Measurements from ENCODE around the gene SLC35G4.
A peak's percentile ranks its signal among the peaks of the same experiment; 100 is the strongest.

The SLC35G4 gene

GRCh38 chr18:11654736-11655605 lies 45.6 kb downstream of the SLC35G4 start:
- no peak for TF ChIP-seq POLR2A (IDR thresholded peaks at IDR 0.05; ENCODE audit: low read length)
- TF ChIP-seq GATA1 (IDR thresholded peaks at IDR 0.05; ENCODE audit: low read depth, low read length) = no peak
- peak; percentile 40 to 70 for DNase-seq

- no peak for TF ChIP-seq GATA1 (IDR thresholded peaks at IDR 0.05; ENCODE audit: low read depth, low read length)
- TF ChIP-seq POLR2A (IDR thresholded peaks at IDR 0.05; ENCODE audit: low read length) = no peak
- no peak for DNase-seq
Measured at GRCh38 chr18:11655606-11655932, 46.2 kb downstream of the SLC35G4 start.

GRCh38 chr18:11657152-11657551 lies 47.8 kb downstream of the SLC35G4 start:
- TF ChIP-seq POLR2A (IDR thresholded peaks at IDR 0.05; ENCODE audit: low read length) (no peak), GATA1 (IDR thresholded peaks at IDR 0.05; ENCODE audit: low read depth, low read length) (no peak)

GRCh38 chr18:11657554-11657953 lies 48.2 kb downstream of the SLC35G4 start:
- TF ChIP-seq POLR2A (IDR thresholded peaks at IDR 0.05; ENCODE audit: low read length) = no peak
- TF ChIP-seq GATA1 (IDR thresholded peaks at IDR 0.05; ENCODE audit: low read depth, low read length) = no peak
- DNase-seq = no peak

More at GRCh38 chr18:11657152-11657551, 47.8 kb downstream of the SLC35G4 start:
- DNase-seq = no peak

GRCh38 chr18:11658019-11658418 lies 48.6 kb downstream of the SLC35G4 start:
- TF ChIP-seq GATA1 (IDR thresholded peaks at IDR 0.05; ENCODE audit: low read depth, low read length) (no peak), POLR2A (IDR thresholded peaks at IDR 0.05; ENCODE audit: low read length) (no peak)

GRCh38 chr18:11658989-11659388 lies 49.6 kb downstream of the SLC35G4 start:
- TF ChIP-seq POLR2A (IDR thresholded peaks at IDR 0.05; ENCODE audit: low read length) (no peak), GATA1 (IDR thresholded peaks at IDR 0.05; ENCODE audit: low read depth, low read length) (no peak)
- DNase-seq = no peak

More at GRCh38 chr18:11658019-11658418, 48.6 kb downstream of the SLC35G4 start:
- DNase-seq = no peak
